GM18511 (cell line): Measurements from ENCODE around the gene PLTP.

Experiments used
- ATAC-seq: cut with Tn5 transposase; IDR thresholded peaks from one replicate; pipeline ENCODE4 v1.9.1; 2021; ENCODE audit warnings: mild to moderate bottlenecking, moderate library complexity; ENCODE audit not compliant: unreplicated experiment

Gene PLTP

GRCh38 chr20:45921337-45922189, 9.6 kb upstream of the PLTP start:
- no peak for ATAC-seq

- no peak for ATAC-seq
These were observed 8.7 kb upstream of the PLTP start for GRCh38 chr20:45920462-45921336.

- no peak for ATAC-seq
These were observed 7.8 kb upstream of the PLTP start for GRCh38 chr20:45919542-45920399.

GRCh38 chr20:45918779-45919537, 7.0 kb upstream of the PLTP start:
- ATAC-seq, result no peak

GRCh38 chr20:45918182-45918737, 6.3 kb upstream of the PLTP start:
- ATAC-seq, result no peak

- ATAC-seq, result no peak
These were observed 5.8 kb upstream of the PLTP start for GRCh38 chr20:45917790-45918141.

GRCh38 chr20:45913116-45913515, 1.2 kb upstream of the PLTP start:
- no peak for ATAC-seq

GRCh38 chr20:45912344-45912682, 358 bp upstream of the PLTP start:
- ATAC-seq, result no peak

- peak; percentile 93 for ATAC-seq
These were observed 1.1 kb downstream of the PLTP start for GRCh38 chr20:45910670-45911485.

GRCh38 chr20:45909817-45910669, 1.9 kb downstream of the PLTP start:
- ATAC-seq, result no peak

- no peak for ATAC-seq
These were observed 2.6 kb downstream of the PLTP start for GRCh38 chr20:45909336-45909808.

GRCh38 chr20:45908084-45908483, 3.9 kb downstream of the PLTP start:
- ATAC-seq, result no peak

- ATAC-seq, result no peak
These were observed 4.6 kb downstream of the PLTP start for GRCh38 chr20:45907219-45907948.

- ATAC-seq, result no peak
These were observed 6.4 kb downstream of the PLTP start for GRCh38 chr20:45905505-45906079.

GRCh38 chr20:45904583-45905504, 7.1 kb downstream of the PLTP start:
- no peak for ATAC-seq

GRCh38 chr20:45902199-45902701, 9.7 kb downstream of the PLTP start:
- no peak for ATAC-seq
